Neural cell (in vitro differentiated cells): ENCODE results near the gene TNFRSF6B.

Source experiments
- CTCF ChIP-seq: fragments of 450-650 bp; IDR thresholded peaks from 2 replicates; pipeline ENCODE4 v1.5.1; 2014; ENCODE audit warnings: antibody characterized with exemption, mild to moderate bottlenecking, moderate library complexity; ENCODE audit not compliant: poor library complexity, severe bottlenecking
- EP300 ChIP-seq: fragments of 450-650 bp; conservative IDR thresholded peaks from 2 replicates; pipeline ENCODE4 v1.6.1; 2014; ENCODE audit warnings: antibody characterized with exemption, mild to moderate bottlenecking, moderate library complexity; ENCODE audit not compliant: poor library complexity, severe bottlenecking
- EZH2 ChIP-seq: fragments of 200-600, 300-800 bp; shearing (Covaris generic), sonication (generic); IDR thresholded peaks from 2 replicates; pipeline ENCODE4 v1.6.1; 2014; ENCODE audit warnings: antibody characterized with exemption, low read length, borderline replicate concordance, mild to moderate bottlenecking; ENCODE audit not compliant: insufficient read depth, poor library complexity, severe bottlenecking
- POLR2AphosphoS5 ChIP-seq: IDR thresholded peaks from 2 replicates; pipeline ENCODE4 v1.6.1; 2012
- RAD21 ChIP-seq: fragments of 450-650 bp; conservative IDR thresholded peaks from 2 replicates; pipeline ENCODE4 v1.6.1; 2014; ENCODE audit warnings: antibody characterized with exemption, mild to moderate bottlenecking, moderate library complexity
- TAF1 ChIP-seq: IDR thresholded peaks from 2 replicates; pipeline ENCODE4 v1.6.1; 2012; ENCODE audit warnings: low read depth

- TF ChIP-seq CTCF (no peak), TAF1 (no peak), POLR2AphosphoS5 (no peak), EP300 (no peak), EZH2 (no peak), RAD21 (no peak)
Observed at GRCh38 chr20:63712191-63712590, 15.7 kb downstream of the TNFRSF6B start.
